ENCODE results near the gene THPO. TPM values are rescaled to one million over a fixed set of nuclear protein-coding genes. Genes with fewer than 3 reads are reported as not detected.

The THPO gene
- total RNA-seq, 1 donor from 2014 or later, result not detected

DNA sequence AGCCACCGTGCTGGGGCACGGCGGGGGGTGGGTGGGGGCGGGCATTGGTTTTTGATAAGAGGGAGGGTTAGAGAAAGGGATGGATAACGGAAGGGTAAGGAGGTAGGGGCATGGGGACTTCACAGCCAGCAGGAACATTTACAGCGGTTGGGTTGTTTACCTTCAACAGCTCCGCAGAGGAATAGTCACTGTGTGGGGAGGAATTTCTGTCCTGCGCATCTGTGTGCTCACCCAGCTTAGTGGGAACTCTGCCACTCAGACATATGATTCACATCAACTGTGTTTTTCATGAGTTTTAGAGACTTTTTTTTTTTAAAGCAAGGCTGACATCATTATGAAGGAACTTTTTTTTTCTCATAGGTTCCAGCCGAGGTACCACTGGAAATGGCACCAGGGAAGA, 21.4 kb upstream of the THPO start:
- no peak for DNase-seq (ENCODE audit: low spot score in 2 of 2)
- H3K27me3 ChIP-seq, result no peaks in the 10 kb centered on the region

DNA sequence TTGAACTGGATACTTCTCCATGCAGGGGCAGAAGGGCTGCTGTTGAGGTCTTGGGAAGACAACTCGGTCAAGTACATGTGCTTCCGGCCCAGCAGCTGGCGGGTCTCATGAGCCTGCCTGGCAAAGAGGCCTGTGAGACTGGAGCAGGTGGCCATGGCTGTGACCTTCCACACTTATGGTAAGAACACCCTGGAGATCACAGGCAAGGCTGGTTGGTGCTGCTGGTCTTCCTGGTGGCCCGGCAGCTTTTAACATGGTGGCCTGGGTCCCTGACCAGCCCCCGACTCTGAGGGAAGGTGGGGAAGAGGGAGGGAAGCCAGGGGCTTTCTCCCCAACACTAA, 17.3 kb upstream of the THPO start:
- H3K36me3 ChIP-seq, result no peaks in the 10 kb centered on the region
- H3K9me3 ChIP-seq, result no peaks in the 10 kb centered on the region
- no peaks in the 10 kb centered on the region for H3K4me1 ChIP-seq
- intact Hi-C loops (cut with DNase I), result no loop called here
- H3K27me3 ChIP-seq, result no peaks in the 10 kb centered on the region
- no peak overlapping the region for H3K4me3 ChIP-seq
- TF ChIP-seq, protein P1, sequence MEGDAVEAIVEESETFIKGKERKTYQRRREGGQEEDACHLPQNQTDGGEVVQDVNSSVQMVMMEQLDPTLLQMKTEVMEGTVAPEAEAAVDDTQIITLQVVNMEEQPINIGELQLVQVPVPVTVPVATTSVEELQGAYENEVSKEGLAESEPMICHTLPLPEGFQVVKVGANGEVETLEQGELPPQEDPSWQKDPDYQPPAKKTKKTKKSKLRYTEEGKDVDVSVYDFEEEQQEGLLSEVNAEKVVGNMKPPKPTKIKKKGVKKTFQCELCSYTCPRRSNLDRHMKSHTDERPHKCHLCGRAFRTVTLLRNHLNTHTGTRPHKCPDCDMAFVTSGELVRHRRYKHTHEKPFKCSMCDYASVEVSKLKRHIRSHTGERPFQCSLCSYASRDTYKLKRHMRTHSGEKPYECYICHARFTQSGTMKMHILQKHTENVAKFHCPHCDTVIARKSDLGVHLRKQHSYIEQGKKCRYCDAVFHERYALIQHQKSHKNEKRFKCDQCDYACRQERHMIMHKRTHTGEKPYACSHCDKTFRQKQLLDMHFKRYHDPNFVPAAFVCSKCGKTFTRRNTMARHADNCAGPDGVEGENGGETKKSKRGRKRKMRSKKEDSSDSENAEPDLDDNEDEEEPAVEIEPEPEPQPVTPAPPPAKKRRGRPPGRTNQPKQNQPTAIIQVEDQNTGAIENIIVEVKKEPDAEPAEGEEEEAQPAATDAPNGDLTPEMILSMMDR (IDR thresholded peaks at IDR 0.05), result no peak
- no peak for DNase-seq (ENCODE audit: low spot score in 2 of 2)
- H3K27ac ChIP-seq, result no peak overlapping the region

More for the DNA sequence above, 21.4 kb upstream of the THPO start:
- Histone ChIP-seq H3K9me3 (no peaks in the 10 kb centered on the region), H3K36me3 (no peaks in the 10 kb centered on the region), H3K4me1 (no peaks in the 10 kb centered on the region), H3K4me3 (no peak overlapping the region), H3K27ac (no peak overlapping the region)
- intact Hi-C loops (cut with DNase I), result no loop called here
- TF ChIP-seq, protein P1 (IDR thresholded peaks at IDR 0.05), result no peak

DNA sequence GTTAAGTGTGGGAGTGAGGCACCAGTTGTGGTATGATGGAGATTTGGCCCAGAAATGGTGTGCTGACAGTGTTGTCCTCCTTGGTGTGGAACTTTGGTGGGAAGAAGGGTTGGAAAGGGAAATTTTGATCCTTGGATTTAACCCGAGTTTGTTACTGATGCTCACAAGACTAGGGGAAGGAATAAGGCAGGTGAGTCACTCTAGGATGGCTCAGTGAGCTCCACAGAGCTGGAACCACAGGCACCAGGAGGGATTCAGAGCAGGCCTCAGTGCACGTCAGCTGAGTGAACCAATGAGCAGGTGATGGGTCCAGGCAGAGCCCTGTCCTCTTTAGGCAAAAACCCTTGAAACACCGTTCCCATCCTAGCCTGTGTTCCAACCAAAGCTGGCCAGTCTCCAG, 13.3 kb upstream of the THPO start:
- no peaks in the 10 kb centered on the region for H3K4me1 ChIP-seq
- no peak overlapping the region for H3K27ac ChIP-seq
- DNase-seq (ENCODE audit: low spot score in 2 of 2), result no peak
- no peaks in the 10 kb centered on the region for H3K36me3 ChIP-seq
- H3K27me3 ChIP-seq, result no peaks in the 10 kb centered on the region
- no peak overlapping the region for H3K4me3 ChIP-seq
- intact Hi-C loops (cut with DNase I), result no loop called here
- TF ChIP-seq, protein P1 (IDR thresholded peaks at IDR 0.05), result no peak
- H3K9me3 ChIP-seq, result no peaks in the 10 kb centered on the region

DNA sequence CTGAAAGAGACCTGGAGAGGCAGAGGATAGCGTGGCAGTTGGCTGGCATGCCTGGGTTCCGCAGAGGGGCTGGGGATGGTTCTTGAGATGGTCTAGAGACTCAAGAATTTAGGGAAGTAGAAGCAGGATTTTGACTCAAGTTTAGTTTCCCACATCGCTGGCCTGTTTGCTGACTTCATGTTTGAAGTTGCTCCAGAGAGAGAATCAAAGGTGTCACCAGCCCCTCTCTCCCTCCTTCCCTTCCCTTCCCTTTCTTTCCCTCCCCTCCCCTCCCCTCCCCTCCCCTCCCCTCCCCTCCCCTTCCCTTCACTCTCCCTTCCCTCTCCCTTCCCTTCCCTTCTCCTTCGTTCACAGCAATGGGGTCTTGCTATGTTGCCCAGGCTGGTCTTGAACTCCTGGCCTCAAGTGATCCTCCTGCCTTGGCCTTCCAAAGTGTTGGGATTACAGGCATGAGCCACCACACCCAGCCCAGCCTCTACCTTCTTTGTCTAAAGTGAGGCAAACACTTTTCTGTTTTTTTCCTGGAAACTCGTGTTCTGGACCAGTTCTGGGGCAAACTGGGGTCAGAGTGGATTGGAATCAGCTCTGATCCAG, 12.0 kb upstream of the THPO start:
- no peak for DNase-seq (ENCODE audit: low spot score in 2 of 2)
- TF ChIP-seq, protein P1 (IDR thresholded peaks at IDR 0.05), result no peak
- Histone ChIP-seq H3K4me3 (no peak overlapping the region), H3K4me1 (no peaks in the 10 kb centered on the region), H3K9me3 (no peaks in the 10 kb centered on the region), H3K36me3 (no peaks in the 10 kb centered on the region), H3K27me3 (no peaks in the 10 kb centered on the region), H3K27ac (no peak overlapping the region)
- intact Hi-C loops (cut with DNase I), result no loop called here

DNA sequence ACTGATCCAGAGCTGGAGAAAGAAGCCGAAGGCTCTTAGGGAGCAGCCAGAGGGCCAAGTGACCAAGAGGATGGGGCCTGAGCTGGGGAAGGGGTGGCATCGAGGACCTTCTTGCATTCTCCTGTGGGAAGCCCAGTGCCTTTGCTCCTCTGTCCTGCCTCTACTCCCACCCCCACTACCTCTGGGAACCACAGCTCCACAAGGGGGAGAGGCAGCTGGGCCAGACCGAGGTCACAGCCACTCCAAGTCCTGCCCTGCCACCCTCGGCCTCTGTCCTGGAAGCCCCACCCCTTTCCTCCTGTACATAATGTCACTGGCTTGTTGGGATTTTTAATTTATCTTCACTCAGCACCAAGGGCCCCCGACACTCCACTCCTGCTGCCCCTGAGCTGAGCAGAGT, 11.4 kb upstream of the THPO start:
- H3K27ac ChIP-seq, result no peak overlapping the region
- DNase-seq (ENCODE audit: low spot score in 2 of 2), result no peak
- H3K4me3 ChIP-seq, result no peak overlapping the region
- TF ChIP-seq, protein P1 (IDR thresholded peaks at IDR 0.05), result no peak
- H3K27me3 ChIP-seq, result no peaks in the 10 kb centered on the region
- intact Hi-C loops (cut with DNase I), result no loop called here
- H3K9me3 ChIP-seq, result no peaks in the 10 kb centered on the region
- H3K36me3 ChIP-seq, result no peaks in the 10 kb centered on the region
- no peaks in the 10 kb centered on the region for H3K4me1 ChIP-seq

DNA sequence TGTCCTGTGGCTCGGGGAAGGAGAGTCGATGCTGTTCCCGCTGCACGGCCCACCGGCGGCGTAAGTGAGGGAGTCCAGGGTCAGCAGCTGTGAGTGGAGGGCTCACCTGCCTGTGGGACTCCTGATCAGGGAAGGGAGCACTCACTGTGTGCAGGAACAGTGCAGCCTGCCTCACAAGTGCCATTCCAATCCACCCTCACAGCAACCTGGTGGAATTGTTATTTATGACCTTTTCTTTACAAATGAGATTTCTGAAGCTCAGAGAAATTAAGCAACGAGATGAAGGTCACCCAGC, 10.9 kb upstream of the THPO start:
- Histone ChIP-seq H3K9me3 (no peaks in the 10 kb centered on the region), H3K27me3 (no peaks in the 10 kb centered on the region), H3K4me1 (no peaks in the 10 kb centered on the region), H3K36me3 (no peaks in the 10 kb centered on the region), H3K27ac (no peak overlapping the region), H3K4me3 (no peak overlapping the region)
- TF ChIP-seq, protein P1 (IDR thresholded peaks at IDR 0.05), result no peak
- DNase-seq (ENCODE audit: low spot score in 2 of 2), result no peak
- intact Hi-C loops (cut with DNase I), result no loop called here
